Measurements from ENCODE around the gene IPO9.

Gene IPO9

GRCh38 chr1:201907621-201908020 lies 78.7 kb downstream of the IPO9 start:
- ChIA-PET CTCF (interaction anchor here (0.5 to 2.9 kb wide), 3 partner anchors 12 to 221 kb away, joined by 3 to 18 read pairs (median 4); no protein-coding TSS in a partner anchor), POLR2A (ENCODE audit: low non-redundant PET) (interaction anchor here (0.5 kb wide), 1 partner anchor 12 kb away, joined by 4 read pairs; no protein-coding TSS in a partner anchor)
- TF ChIP-seq CTCF (conservative IDR thresholded peaks at IDR 0.05; ENCODE audit: low read depth) = no peak
- H3K27ac ChIP-seq = no peak overlapping the region
- no peak for DNase-seq (ENCODE audit: low spot score)

- CTCF ChIA-PET = interaction anchor here (2.8 kb wide), 1 partner anchor 16 kb away, joined by 18 read pairs; no protein-coding TSS in a partner anchor
These were observed 83.0 kb downstream of the IPO9 start for GRCh38 chr1:201911826-201912571.

GRCh38 chr1:201912832-201913231 lies 83.9 kb downstream of the IPO9 start:
- CTCF ChIA-PET = interaction anchor here (0.7 to 2.8 kb wide), 2 partner anchors 17 to 31 kb away, joined by 4 to 18 read pairs; no protein-coding TSS in a partner anchor
- POLR2A ChIA-PET (ENCODE audit: low non-redundant PET) = no interaction called here
- H3K27ac ChIP-seq = no peak overlapping the region
- no peak for DNase-seq (ENCODE audit: low spot score)
- TF ChIP-seq CTCF (conservative IDR thresholded peaks at IDR 0.05; ENCODE audit: low read depth) = no peak

More at GRCh38 chr1:201911826-201912571, 83.0 kb downstream of the IPO9 start:
- POLR2A ChIA-PET (ENCODE audit: low non-redundant PET) = no interaction called here
- DNase-seq (ENCODE audit: low spot score) = no peak
- no peak overlapping the region for H3K27ac ChIP-seq
- TF ChIP-seq CTCF (conservative IDR thresholded peaks at IDR 0.05; ENCODE audit: low read depth) = no peak

GRCh38 chr1:201914456-201915235 lies 85.7 kb downstream of the IPO9 start:
- no peak for DNase-seq (ENCODE audit: low spot score)
- POLR2A ChIA-PET (ENCODE audit: low non-redundant PET) = no interaction called here
- no peak for TF ChIP-seq CTCF (conservative IDR thresholded peaks at IDR 0.05; ENCODE audit: low read depth)
- H3K27ac ChIP-seq = no peak overlapping the region
- CTCF ChIA-PET = interaction anchor here (0.6 to 2.8 kb wide), 2 partner anchors 19 to 413 kb away, joined by 3 to 18 read pairs; no protein-coding TSS in a partner anchor

GRCh38 chr1:201916649-201917249 lies 87.8 kb downstream of the IPO9 start:
- CTCF ChIA-PET = interaction anchor here (0.6 to 1.7 kb wide), 5 partner anchors 21 to 1079 kb away, joined by 3 to 9 read pairs (median 3); no protein-coding TSS in a partner anchor
- POLR2A ChIA-PET (ENCODE audit: low non-redundant PET) = no interaction called here
- peak overlapping the region; percentile 4; the same call in 1 of the 2 replicates for H3K27ac ChIP-seq
- TF ChIP-seq CTCF (conservative IDR thresholded peaks at IDR 0.05; ENCODE audit: low read depth) = no peak
- DNase-seq (ENCODE audit: low spot score) = peak; percentile 64
